Tibial nerve (tissue), 4 donors: ENCODE data around the gene HGF. TPM values are rescaled to one million over a fixed set of nuclear protein-coding genes. Genes with fewer than 3 reads are reported as not detected.

Source experiments
- DNase-seq, 2 donors: peaks; one replicate each; pipeline ENCODE4 v3.0.0-alpha.2; 2019; ENCODE audit warnings: low spot score in 2 of 2
- H3K27ac ChIP-seq, 4 donors: fragments of 200-600 bp; sonication (generic) in 3 of 4; one replicate each; pipeline ENCODE4 v1.5.1; 2017 to 2019; ENCODE audit warnings: mild to moderate bottlenecking in 1 of 4
- H3K27me3 ChIP-seq, 2 donors: fragments of 200-600 bp; sonication (generic) in 1 of 2; one replicate each; pipeline versions ENCODE4 v1.5.1 to v1.6.0; 2017 to 2019
- H3K36me3 ChIP-seq, 3 donors: fragments of 200-600 bp; sonication (generic); one replicate each; pipeline ENCODE4 v1.5.1; 2018 to 2019
- H3K4me1 ChIP-seq, 4 donors: fragments of 200-600 bp; sonication (generic) in 3 of 4; one replicate each; pipeline ENCODE4 v1.5.1; 2017 to 2019
- H3K4me3 ChIP-seq, 4 donors: fragments of 200-600 bp; sonication (generic) in 3 of 4; one replicate each; pipeline ENCODE4 v1.5.1; 2017 to 2019; ENCODE audit warnings: mild to moderate bottlenecking in 1 of 4, moderate library complexity in 1 of 4
- H3K9me3 ChIP-seq, 4 donors: fragments of 200-600 bp; sonication (generic) in 3 of 4; one replicate each; pipeline ENCODE4 v1.5.1; 2017 to 2019
- CTCF ChIP-seq, 5 experiments: fragments of 200-600 bp in 3 of 5; fragments of 450-650 bp in 2 of 5; sonication (generic) in 3 of 5; IDR thresholded peaks; one replicate each; pipeline ENCODE4 v1.5.1; 2016 to 2019; ENCODE audit warnings: antibody characterized with exemption in 5 of 5, mild to moderate bottlenecking in 3 of 5, moderate library complexity in 2 of 5
- EP300 ChIP-seq, 2 donors: sonication (generic); formaldehyde crosslinking; IDR thresholded peaks; one replicate each; pipeline ENCODE4 v1.6.1; 2017; ENCODE audit warnings: antibody characterized with exemption in 2 of 2, mild to moderate bottlenecking in 1 of 2
- POLR2A ChIP-seq, 2 donors: fragments of 450-650 bp; IDR thresholded peaks; one replicate each; pipeline ENCODE4 v1.6.1; 2017; ENCODE audit warnings: antibody characterized with exemption in 2 of 2, mild to moderate bottlenecking in 2 of 2, moderate library complexity in 2 of 2
- WGBS, 2 donors: methylation state at CpG; one replicate each; pipeline ENCODE4 v1.1.5; 2018; 5-methylcytosine and 5-hydroxymethylcytosine counted together
- total RNA-seq, 4 donors: library from RNA; depleted of rRNA; stranded (reverse); fragments of >200 nt; gene quantifications; one replicate each; pipeline ENCODE4 v1.1.0, GENCODE V29; 2016

HGF gene
- total RNA-seq, 4 donors from 2014 or later = 3.3 to 14.9 (median 5.7) TPM

GRCh38 chr7:81666209-81666608 lies 103.6 kb downstream of the HGF start:
- Histone ChIP-seq H3K9me3 (no peaks in the 10 kb centered on the region), H3K4me1 (peaks cover 0 to 13% (median 0%) of the 10 kb centered on the region in 4 donors), H3K4me3 (no peak overlapping the region), H3K36me3 (no peaks in the 10 kb centered on the region), H3K27me3 (no peaks in the 10 kb centered on the region), H3K27ac (no peak overlapping the region)
- TF ChIP-seq POLR2A (IDR thresholded peaks at IDR 0.05) (no peak), CTCF (IDR thresholded peaks at IDR 0.05) (no peak), EP300 (IDR thresholded peaks at IDR 0.05) (no peak)
- no peak for DNase-seq
- 59 to 69% methylated on average over 1 of the region's 1 CpG for WGBS, 2 donors

GRCh38 chr7:81665236-81665635 lies 104.6 kb downstream of the HGF start:
- TF ChIP-seq EP300 (IDR thresholded peaks at IDR 0.05) (no peak), POLR2A (IDR thresholded peaks at IDR 0.05) (no peak), CTCF (IDR thresholded peaks at IDR 0.05) (no peak)
- Histone ChIP-seq H3K4me3 (no peak overlapping the region), H3K9me3 (no peaks in the 10 kb centered on the region), H3K36me3 (no peaks in the 10 kb centered on the region), H3K27me3 (no peaks in the 10 kb centered on the region), H3K27ac (no peak overlapping the region), H3K4me1 (peaks cover 0 to 13% (median 0%) of the 10 kb centered on the region in 4 donors)
- 84 to 88% methylated on average over 3 of the region's 3 CpGs for WGBS, 2 donors
- no peak for DNase-seq

GRCh38 chr7:81664304-81664703 lies 105.5 kb downstream of the HGF start:
- TF ChIP-seq EP300 (IDR thresholded peaks at IDR 0.05) (no peak), CTCF (IDR thresholded peaks at IDR 0.05) (no peak), POLR2A (IDR thresholded peaks at IDR 0.05) (no peak)
- 36 to 38% methylated on average over 3 of the region's 3 CpGs for WGBS, 2 donors
- peaks cover 0 to 5% (median 0%) of the 10 kb centered on the region in 4 donors for H3K9me3 ChIP-seq
- H3K27ac ChIP-seq = no peak overlapping the region
- no peaks in the 10 kb centered on the region for H3K27me3 ChIP-seq
- H3K36me3 ChIP-seq = no peaks in the 10 kb centered on the region
- peaks cover 0 to 13% (median 0%) of the 10 kb centered on the region in 4 donors for H3K4me1 ChIP-seq
- H3K4me3 ChIP-seq = no peak overlapping the region
- DNase-seq = no peak

- peaks cover 0 to 5% (median 0%) of the 10 kb centered on the region in 4 donors for H3K9me3 ChIP-seq
- H3K4me1 ChIP-seq = peaks cover 0 to 13% (median 0%) of the 10 kb centered on the region in 4 donors
- DNase-seq = no peak
- TF ChIP-seq CTCF (IDR thresholded peaks at IDR 0.05) (no peak), EP300 (IDR thresholded peaks at IDR 0.05) (no peak), POLR2A (IDR thresholded peaks at IDR 0.05) (no peak)
- no peaks in the 10 kb centered on the region for H3K36me3 ChIP-seq
- 50 to 59% methylated on average over 1 of the region's 1 CpG for WGBS, 2 donors
- H3K27ac ChIP-seq = no peak overlapping the region
- no peaks in the 10 kb centered on the region for H3K27me3 ChIP-seq
- H3K4me3 ChIP-seq = no peak overlapping the region
Measured at GRCh38 chr7:81662531-81662930, 107.3 kb downstream of the HGF start.

- H3K4me1 ChIP-seq = peaks cover 0 to 13% (median 0%) of the 10 kb centered on the region in 4 donors
- no peak overlapping the region for H3K27ac ChIP-seq
- TF ChIP-seq CTCF (IDR thresholded peaks at IDR 0.05) (no peak), POLR2A (IDR thresholded peaks at IDR 0.05) (no peak), EP300 (IDR thresholded peaks at IDR 0.05) (no peak)
- DNase-seq = no peak
- H3K36me3 ChIP-seq = no peaks in the 10 kb centered on the region
- no peak overlapping the region for H3K4me3 ChIP-seq
- peaks cover 0 to 5% (median 0%) of the 10 kb centered on the region in 4 donors for H3K9me3 ChIP-seq
- H3K27me3 ChIP-seq = no peaks in the 10 kb centered on the region
- 85 to 98% methylated on average over 2 to 3 of the region's 3 CpGs for WGBS, 2 donors
Measured at GRCh38 chr7:81659697-81660395, 110.0 kb downstream of the HGF start.
